Tibial nerve (tissue), 4 donors: ENCODE measurements around the gene DTX3L.

ENCODE experiments used
- EP300 ChIP-seq, 2 donors: sonication (generic); formaldehyde crosslinking; IDR thresholded peaks; one replicate each; pipeline ENCODE4 v1.6.1; 2017; ENCODE audit warnings: antibody characterized with exemption in 2 of 2, mild to moderate bottlenecking in 1 of 2
- POLR2A ChIP-seq, 2 donors: fragments of 450-650 bp; IDR thresholded peaks; one replicate each; pipeline ENCODE4 v1.6.1; 2017; ENCODE audit warnings: antibody characterized with exemption in 2 of 2, mild to moderate bottlenecking in 2 of 2, moderate library complexity in 2 of 2
- TF ChIP-seq, protein P1 (sequence below), 5 experiments: fragments of 200-600 bp in 3 of 5; fragments of 450-650 bp in 2 of 5; sonication (generic) in 3 of 5; IDR thresholded peaks; one replicate each; pipeline ENCODE4 v1.5.1; 2016 to 2019; ENCODE audit warnings: antibody characterized with exemption in 5 of 5, mild to moderate bottlenecking in 3 of 5, moderate library complexity in 2 of 5

DNA sequence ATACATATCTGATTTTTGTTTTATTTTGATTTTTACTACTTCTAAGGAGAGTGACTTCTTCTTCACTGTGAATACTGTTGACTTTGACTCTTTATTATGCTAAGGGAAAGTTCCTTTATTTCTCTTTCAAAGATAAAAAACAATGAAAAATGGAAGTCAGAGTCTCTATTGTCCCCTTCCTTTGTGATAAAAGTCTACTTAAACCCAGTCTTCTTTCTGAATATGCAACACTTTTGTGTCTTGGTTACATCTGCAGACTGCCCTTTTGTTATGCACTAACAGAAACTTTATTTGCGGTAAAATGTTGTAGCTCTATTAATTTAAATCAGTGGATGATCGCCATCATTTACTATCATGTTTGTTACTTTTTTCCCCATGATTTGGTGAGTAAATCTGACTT is 26.5 kb downstream of the DTX3L start:
- TF ChIP-seq, protein P1, sequence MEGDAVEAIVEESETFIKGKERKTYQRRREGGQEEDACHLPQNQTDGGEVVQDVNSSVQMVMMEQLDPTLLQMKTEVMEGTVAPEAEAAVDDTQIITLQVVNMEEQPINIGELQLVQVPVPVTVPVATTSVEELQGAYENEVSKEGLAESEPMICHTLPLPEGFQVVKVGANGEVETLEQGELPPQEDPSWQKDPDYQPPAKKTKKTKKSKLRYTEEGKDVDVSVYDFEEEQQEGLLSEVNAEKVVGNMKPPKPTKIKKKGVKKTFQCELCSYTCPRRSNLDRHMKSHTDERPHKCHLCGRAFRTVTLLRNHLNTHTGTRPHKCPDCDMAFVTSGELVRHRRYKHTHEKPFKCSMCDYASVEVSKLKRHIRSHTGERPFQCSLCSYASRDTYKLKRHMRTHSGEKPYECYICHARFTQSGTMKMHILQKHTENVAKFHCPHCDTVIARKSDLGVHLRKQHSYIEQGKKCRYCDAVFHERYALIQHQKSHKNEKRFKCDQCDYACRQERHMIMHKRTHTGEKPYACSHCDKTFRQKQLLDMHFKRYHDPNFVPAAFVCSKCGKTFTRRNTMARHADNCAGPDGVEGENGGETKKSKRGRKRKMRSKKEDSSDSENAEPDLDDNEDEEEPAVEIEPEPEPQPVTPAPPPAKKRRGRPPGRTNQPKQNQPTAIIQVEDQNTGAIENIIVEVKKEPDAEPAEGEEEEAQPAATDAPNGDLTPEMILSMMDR (IDR thresholded peaks at IDR 0.05), result no peak
- TF ChIP-seq POLR2A (IDR thresholded peaks at IDR 0.05) (no peak), EP300 (IDR thresholded peaks at IDR 0.05) (no peak)
